SK-N-SH (cell line): Measurements from ENCODE around the gene FHOD3. TPM values are rescaled to one million over a fixed set of nuclear protein-coding genes. Genes with fewer than 3 reads are reported as not detected.
A peak's percentile ranks its signal among the peaks of the same experiment; 100 is the strongest.

Experiments
- CTCF ChIA-PET: fragments of 300-600, 350-600 bp; formaldehyde crosslinking; extraction: SDS; loops from one replicate; lab custom pipeline; 2021; lab: Yijun Ruan, JAX
- POLR2A ChIA-PET: fragments of 350-600 bp; sonication (Branson Sonifier 250); formaldehyde crosslinking; extraction: SDS; loops from one replicate; lab custom pipeline; 2020; ENCODE audit warnings: antibody characterized with exemption, inconsistent platforms; lab: Yijun Ruan, JAX
- DNase-seq: peaks from one replicate; pipeline ENCODE4 v3.0.0; 2012
- H2AFZ ChIP-seq: fragments of 200-600 bp; sonication (generic); 2 replicates; pipeline ENCODE4 v1.8.1; 2016; ENCODE audit warnings: antibody characterized with exemption, mild to moderate bottlenecking, low read depth
- H3F3A ChIP-seq: fragments of 200-600 bp; sonication (generic); replicated peaks from 2 replicates; pipeline ENCODE3; 2016; ENCODE audit warnings: antibody characterized with exemption, mild to moderate bottlenecking; ENCODE audit not compliant: insufficient read depth
- H3K27ac ChIP-seq, 2 experiments: fragments of 200-500 bp in 1 of 2; fragments of 200-600 bp in 1 of 2; sonication (Bioruptor generic) in 1 of 2; sonication (generic), shearing (Covaris generic) in 1 of 2; 2 replicates each; pipeline versions ENCODE4 v1.5.1 to v1.6.1; 2014 to 2016; ENCODE audit warnings: low read depth in 2 of 2, inconsistent platforms in 1 of 2, low read length in 1 of 2, mild to moderate bottlenecking in 1 of 2, mixed read lengths in 1 of 2
- H3K27me3 ChIP-seq: fragments of 200-600 bp; sonication (generic), shearing (Covaris generic); 2 replicates; pipeline ENCODE4 v1.6.1; 2016; ENCODE audit warnings: mixed run types; ENCODE audit not compliant: insufficient read depth
- H3K36me3 ChIP-seq, 2 experiments: fragments of 200-500 bp in 1 of 2; fragments of 200-600 bp in 1 of 2; sonication (Bioruptor generic) in 1 of 2; sonication (generic) in 1 of 2; replicated peaks in 1 of 2; 2 replicates each; pipeline versions ENCODE3 to v1.5.1; 2014 to 2016; ENCODE audit warnings: low read length in 1 of 2, mild to moderate bottlenecking in 1 of 2; ENCODE audit not compliant: insufficient read depth in 2 of 2, control insufficient read depth in 1 of 2
- H3K4me1 ChIP-seq, 2 experiments: fragments of 200-500 bp in 1 of 2; fragments of 200-600 bp in 1 of 2; sonication (Bioruptor generic) in 1 of 2; sonication (generic), shearing (Covaris generic) in 1 of 2; 2 replicates each; pipeline versions ENCODE4 v1.5.1 to v1.6.1; 2014 to 2016; ENCODE audit warnings: low read depth in 1 of 2, low read length in 1 of 2, mixed run types in 1 of 2; ENCODE audit not compliant: insufficient read depth in 2 of 2, control insufficient read depth in 1 of 2
- H3K4me2 ChIP-seq: fragments of 200-600 bp; sonication (generic), shearing (Covaris generic); 2 replicates; pipeline ENCODE4 v1.6.1; 2017; ENCODE audit warnings: mixed run types
- H3K4me3 ChIP-seq, 2 experiments: fragments of 200-500 bp in 1 of 2; fragments of 200-600 bp in 1 of 2; sonication (Bioruptor generic) in 1 of 2; sonication (generic), shearing (Covaris generic) in 1 of 2; 2 replicates each; pipeline versions ENCODE4 v1.5.1 to v1.8.1; 2014 to 2016; ENCODE audit warnings: low read depth in 2 of 2, inconsistent platforms in 1 of 2, low read length in 1 of 2, mild to moderate bottlenecking in 1 of 2, mixed read lengths in 1 of 2, moderate library complexity in 1 of 2
- H3K79me2 ChIP-seq: fragments of 200-600 bp; sonication (generic); 2 replicates; pipeline ENCODE4 v1.8.1; 2017; ENCODE audit warnings: mild to moderate bottlenecking; ENCODE audit not compliant: insufficient read depth
- H3K9ac ChIP-seq: fragments of 200-600 bp; sonication (generic); 2 replicates; pipeline ENCODE4 v1.6.1; 2017; ENCODE audit warnings: mixed run types
- H3K9me2 ChIP-seq: fragments of 200-600 bp; sonication (generic); 2 replicates; pipeline ENCODE4 v1.6.1; 2017; ENCODE audit warnings: mixed run types
- H3K9me3 ChIP-seq: fragments of 200-600 bp; sonication (generic); 2 replicates; pipeline ENCODE4 v1.6.1; 2017; ENCODE audit warnings: mixed run types, mild to moderate bottlenecking, moderate library complexity
- H4K20me1 ChIP-seq: fragments of 200-600 bp; sonication (generic); 2 replicates; pipeline ENCODE4 v1.6.1; 2017; ENCODE audit warnings: mild to moderate bottlenecking, mixed run types; ENCODE audit not compliant: insufficient read depth
- CHD2 ChIP-seq: fragments of 150-350 bp; IDR thresholded peaks from 2 replicates; pipeline ENCODE4 v1.6.1; 2018; ENCODE audit warnings: low read length; ENCODE audit not compliant: partially characterized antibody
- EP300 ChIP-seq, 2 experiments: IDR thresholded peaks; 2 replicates each; pipeline versions ENCODE4 v1.4.0 to v1.6.1; 2012; ENCODE audit warnings: borderline replicate concordance in 1 of 2, low read depth in 1 of 2, low read length in 1 of 2
- RAD21 ChIP-seq: IDR thresholded peaks from 2 replicates; pipeline ENCODE4 v1.6.1; 2012; ENCODE audit warnings: mild to moderate bottlenecking, low read length
- SMC3 ChIP-seq: IDR thresholded peaks from 2 replicates; pipeline ENCODE4 v1.6.1; 2012; ENCODE audit warnings: low read depth, low read length, improper control_type of control experiment
- WGBS: methylation state at CpG from one replicate; pipeline ENCODE4 v1.1.6; 2017; ENCODE audit warnings: low lambda C conversion rate; 5-methylcytosine and 5-hydroxymethylcytosine counted together
- polyA plus RNA-seq, 3 experiments: library from polyadenylated mRNA; depleted of rRNA; stranded (reverse); fragments of >200 nt; gene quantifications; 2 replicates each; pipeline ENCODE4 v1.2.3, GENCODE V29; 2012
- TF ChIP-seq, protein P1 (sequence below): IDR thresholded peaks from 2 replicates; pipeline ENCODE4 v1.6.1; 2012; ENCODE audit warnings: mild to moderate bottlenecking, low read depth, low read length, moderate library complexity
- TF ChIP-seq, protein P2 (sequence below): IDR thresholded peaks from 2 replicates; pipeline ENCODE4; 2012

The FHOD3 gene
- polyA plus RNA-seq, 1 of the 3 experiments (the other 2 are of a cell fraction): 10.9 TPM

DNA sequence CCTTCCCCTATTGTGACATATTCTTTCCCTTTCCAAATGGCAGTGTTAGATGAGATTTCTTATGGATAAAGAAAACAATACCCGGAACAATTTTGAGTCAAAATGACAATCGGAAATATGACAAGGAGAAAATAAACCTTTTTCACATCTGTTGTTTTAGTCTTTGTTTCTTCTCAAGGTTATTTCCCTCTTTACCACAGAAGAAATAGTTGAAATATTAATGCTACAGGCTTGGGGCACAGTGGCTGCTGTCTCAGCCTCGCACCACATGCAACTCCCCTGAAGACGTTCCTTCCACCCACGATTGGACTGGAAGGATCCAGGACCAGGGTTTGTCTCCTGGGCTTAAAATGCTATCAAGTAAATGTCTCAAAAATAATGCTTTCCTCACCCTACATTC lies 77.6 kb downstream of the FHOD3 start (continued):
- TF ChIP-seq, protein P1, sequence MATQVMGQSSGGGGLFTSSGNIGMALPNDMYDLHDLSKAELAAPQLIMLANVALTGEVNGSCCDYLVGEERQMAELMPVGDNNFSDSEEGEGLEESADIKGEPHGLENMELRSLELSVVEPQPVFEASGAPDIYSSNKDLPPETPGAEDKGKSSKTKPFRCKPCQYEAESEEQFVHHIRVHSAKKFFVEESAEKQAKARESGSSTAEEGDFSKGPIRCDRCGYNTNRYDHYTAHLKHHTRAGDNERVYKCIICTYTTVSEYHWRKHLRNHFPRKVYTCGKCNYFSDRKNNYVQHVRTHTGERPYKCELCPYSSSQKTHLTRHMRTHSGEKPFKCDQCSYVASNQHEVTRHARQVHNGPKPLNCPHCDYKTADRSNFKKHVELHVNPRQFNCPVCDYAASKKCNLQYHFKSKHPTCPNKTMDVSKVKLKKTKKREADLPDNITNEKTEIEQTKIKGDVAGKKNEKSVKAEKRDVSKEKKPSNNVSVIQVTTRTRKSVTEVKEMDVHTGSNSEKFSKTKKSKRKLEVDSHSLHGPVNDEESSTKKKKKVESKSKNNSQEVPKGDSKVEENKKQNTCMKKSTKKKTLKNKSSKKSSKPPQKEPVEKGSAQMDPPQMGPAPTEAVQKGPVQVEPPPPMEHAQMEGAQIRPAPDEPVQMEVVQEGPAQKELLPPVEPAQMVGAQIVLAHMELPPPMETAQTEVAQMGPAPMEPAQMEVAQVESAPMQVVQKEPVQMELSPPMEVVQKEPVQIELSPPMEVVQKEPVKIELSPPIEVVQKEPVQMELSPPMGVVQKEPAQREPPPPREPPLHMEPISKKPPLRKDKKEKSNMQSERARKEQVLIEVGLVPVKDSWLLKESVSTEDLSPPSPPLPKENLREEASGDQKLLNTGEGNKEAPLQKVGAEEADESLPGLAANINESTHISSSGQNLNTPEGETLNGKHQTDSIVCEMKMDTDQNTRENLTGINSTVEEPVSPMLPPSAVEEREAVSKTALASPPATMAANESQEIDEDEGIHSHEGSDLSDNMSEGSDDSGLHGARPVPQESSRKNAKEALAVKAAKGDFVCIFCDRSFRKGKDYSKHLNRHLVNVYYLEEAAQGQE: no peak
- no peak for TF ChIP-seq EP300 (IDR thresholded peaks at IDR 0.05; ENCODE audit: borderline replicate concordance in 1 of 2, low read depth in 1 of 2, low read length in 1 of 2)

DNA sequence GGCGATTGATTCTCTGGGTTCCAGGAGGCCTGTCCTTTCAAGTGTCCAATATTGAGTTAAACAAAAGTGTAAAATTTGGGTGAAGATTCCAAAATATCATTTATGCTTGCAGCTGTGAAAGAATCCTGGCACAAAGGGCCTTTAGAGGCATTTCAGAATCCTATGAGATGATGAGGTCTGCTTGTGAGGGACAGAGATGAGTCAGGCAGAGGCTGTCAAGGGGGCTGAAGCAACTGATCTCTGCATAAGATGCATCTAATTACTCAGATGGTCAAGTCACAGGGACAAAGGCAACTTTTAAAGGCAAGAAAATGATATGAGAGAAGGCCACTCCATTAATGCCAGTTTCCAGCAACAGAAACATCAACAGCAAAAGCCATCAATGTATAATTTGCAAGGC lies 78.8 kb downstream of the FHOD3 start:
- CTCF ChIA-PET: no interaction called here
- Histone ChIP-seq H3K27ac (peak overlapping the region in 1 of 2 experiments; percentile 97; a peak in 2 of 4 replicates), H3K9ac (no peak overlapping the region), H3K79me2 (no peaks in the 10 kb centered on the region), H4K20me1 (no peaks in the 10 kb centered on the region), H3K4me3 (no peak overlapping the region), H3K4me1 (peaks cover 0 to 68% of the 10 kb centered on the region in 2 experiments; a peak in 2 of 4 replicates), H3K9me3 (no peaks in the 10 kb centered on the region), H3F3A (no peaks in the 10 kb centered on the region), H3K27me3 (no peaks in the 10 kb centered on the region), H3K36me3 (peaks cover 0 to 2% of the 10 kb centered on the region in 2 experiments), H3K9me2 (no peaks in the 10 kb centered on the region), H3K4me2 (no peak overlapping the region), H2AFZ (no peak overlapping the region)
- no peak for TF ChIP-seq SMC3
- TF ChIP-seq, protein P2, sequence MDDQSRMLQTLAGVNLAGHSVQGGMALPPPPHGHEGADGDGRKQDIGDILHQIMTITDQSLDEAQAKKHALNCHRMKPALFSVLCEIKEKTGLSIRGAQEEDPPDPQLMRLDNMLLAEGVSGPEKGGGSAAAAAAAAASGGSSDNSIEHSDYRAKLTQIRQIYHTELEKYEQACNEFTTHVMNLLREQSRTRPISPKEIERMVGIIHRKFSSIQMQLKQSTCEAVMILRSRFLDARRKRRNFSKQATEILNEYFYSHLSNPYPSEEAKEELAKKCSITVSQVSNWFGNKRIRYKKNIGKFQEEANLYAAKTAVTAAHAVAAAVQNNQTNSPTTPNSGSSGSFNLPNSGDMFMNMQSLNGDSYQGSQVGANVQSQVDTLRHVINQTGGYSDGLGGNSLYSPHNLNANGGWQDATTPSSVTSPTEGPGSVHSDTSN: peak; percentile 29; the same call in 1 of the 2 replicates
- POLR2A ChIA-PET: no interaction called here
- DNase-seq: no peak
- WGBS: 82% methylated on average over 1 of the region's 1 CpG

DNA sequence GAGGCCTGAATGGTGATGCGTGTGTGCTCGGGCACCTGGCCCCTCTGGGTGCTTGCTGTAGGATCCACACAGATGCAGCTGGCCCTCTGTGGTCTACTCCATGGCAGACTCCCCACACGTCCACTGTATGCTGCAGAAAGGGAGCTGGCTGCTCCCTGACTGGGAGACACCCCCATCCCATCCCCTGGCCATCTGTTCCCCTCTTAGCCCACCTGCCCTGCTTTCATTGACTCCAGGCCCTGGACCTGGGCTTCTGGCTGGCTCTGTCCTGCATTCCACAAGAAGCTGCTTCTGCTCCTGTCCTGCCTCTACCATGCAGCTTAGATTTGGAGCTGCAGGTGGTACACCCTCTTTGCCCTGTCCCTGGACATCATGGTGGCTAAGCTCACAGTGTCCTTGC lies 80.1 kb downstream of the FHOD3 start:
- no peaks in the 10 kb centered on the region for H3K27me3 ChIP-seq
- POLR2A ChIA-PET: interaction anchor here (1.8 to 2.5 kb wide), 2 partner anchors 12 to 15 kb away, joined by 6 to 8 read pairs; no protein-coding TSS in a partner anchor
- WGBS: 90% methylated on average over 2 of the region's 3 CpGs
- no peaks in the 10 kb centered on the region for H3K79me2 ChIP-seq
- H3K9ac ChIP-seq: no peak overlapping the region
- no peaks in the 10 kb centered on the region for H3K9me3 ChIP-seq
- no peak overlapping the region for H3K4me2 ChIP-seq
- peaks cover 0 to 2% of the 10 kb centered on the region in 2 experiments for H3K36me3 ChIP-seq
- TF ChIP-seq RAD21 (no peak), CHD2 (no peak)
- TF ChIP-seq, all 33 proteins: peak for 0
- peak; percentile 32 for DNase-seq
- peak overlapping the region in 1 of 2 experiments; percentile 97; a peak in 2 of 4 replicates for H3K27ac ChIP-seq
- CTCF ChIA-PET: interaction anchor here (0.6 to 1.6 kb wide), 9 partner anchors 10 to 94 kb away, joined by 3 to 4 read pairs (median 3); partner anchors contain the start of gene FHOD3
- H3K4me3 ChIP-seq: no peak overlapping the region
- peaks cover 0 to 73% of the 10 kb centered on the region in 2 experiments; a peak in 2 of 4 replicates for H3K4me1 ChIP-seq
- H4K20me1 ChIP-seq: no peaks in the 10 kb centered on the region
- H3K9me2 ChIP-seq: no peaks in the 10 kb centered on the region
- H2AFZ ChIP-seq: no peak overlapping the region
- H3F3A ChIP-seq: no peaks in the 10 kb centered on the region
